ENCODE measurements around the gene CALHM5.

CALHM5 gene

GRCh38 chr6:116471531-116471930 is 39.9 kb upstream of the CALHM5 start:
- TF ChIP-seq CTCF (IDR thresholded peaks at IDR 0.05), result no peak

DNA sequence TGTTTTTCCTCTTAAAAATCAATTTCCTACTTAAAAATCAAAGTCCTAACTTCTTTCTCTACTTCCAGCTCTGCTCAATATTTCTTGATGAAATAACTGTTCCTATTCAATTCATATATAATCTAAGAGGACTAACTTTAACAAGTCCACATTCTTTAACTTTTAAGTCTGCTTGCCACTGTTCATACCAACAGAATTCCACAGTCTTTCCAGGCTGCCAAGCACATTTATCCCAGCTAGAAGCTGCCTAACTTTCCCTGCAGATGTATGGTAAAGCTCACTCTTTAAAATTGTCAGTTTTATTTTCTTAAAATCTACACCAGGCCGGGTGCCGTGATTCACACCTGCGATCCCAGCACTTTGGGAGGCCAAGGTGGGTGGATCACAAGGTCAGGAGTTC is 38.7 kb upstream of the CALHM5 start:
- no peak for TF ChIP-seq CTCF (IDR thresholded peaks at IDR 0.05)

- no peak for TF ChIP-seq CTCF (IDR thresholded peaks at IDR 0.05)
These were observed 36.3 kb upstream of the CALHM5 start for GRCh38 chr6:116475141-116475540.

GRCh38 chr6:116476002-116476678 is 35.3 kb upstream of the CALHM5 start:
- TF ChIP-seq CTCF (IDR thresholded peaks at IDR 0.05), result no peak

- no peak for TF ChIP-seq CTCF (IDR thresholded peaks at IDR 0.05)
These were observed 28.7 kb upstream of the CALHM5 start for GRCh38 chr6:116482780-116483179.

GRCh38 chr6:116483616-116484015 is 27.8 kb upstream of the CALHM5 start:
- no peak for TF ChIP-seq CTCF (IDR thresholded peaks at IDR 0.05)

- TF ChIP-seq CTCF (IDR thresholded peaks at IDR 0.05), result no peak
These were observed 25.8 kb upstream of the CALHM5 start for GRCh38 chr6:116485559-116486184.
